Measurements from ENCODE around the gene REPS1. TPM values are rescaled to one million over a fixed set of nuclear protein-coding genes. Genes with fewer than 3 reads are reported as not detected.

The REPS1 gene
- total RNA-seq, 4 donors from 2014 or later: 14.8 to 21.6 (median 17.4) TPM

DNA sequence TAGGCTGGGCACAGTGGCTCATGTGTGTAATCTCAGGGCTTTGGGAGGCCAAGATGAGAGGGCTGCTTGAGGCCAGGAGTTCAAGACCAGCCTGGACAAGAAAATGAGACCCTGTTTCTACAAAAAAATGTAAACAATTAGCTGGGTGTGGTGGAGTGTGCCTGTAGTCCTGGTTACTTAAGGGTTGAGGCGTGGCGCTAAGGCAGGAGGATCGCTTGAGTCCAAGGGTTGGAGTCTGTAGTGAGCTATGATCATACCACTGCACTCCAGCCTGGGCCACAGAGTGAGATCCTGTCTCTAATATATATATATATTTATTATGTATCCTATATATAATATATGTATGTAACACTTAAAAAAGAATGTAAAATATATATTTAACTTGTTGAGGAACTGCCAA is 32.6 kb upstream of the REPS1 start:
- intact Hi-C loops (cut with DNase I; ENCODE audit: low total_unique reads) (no loop called here), in situ Hi-C loops (cut with MboI; ENCODE audit: low sequenced_read_pairs in 4 of 4) (no loop called here)
- TF ChIP-seq, protein P1, sequence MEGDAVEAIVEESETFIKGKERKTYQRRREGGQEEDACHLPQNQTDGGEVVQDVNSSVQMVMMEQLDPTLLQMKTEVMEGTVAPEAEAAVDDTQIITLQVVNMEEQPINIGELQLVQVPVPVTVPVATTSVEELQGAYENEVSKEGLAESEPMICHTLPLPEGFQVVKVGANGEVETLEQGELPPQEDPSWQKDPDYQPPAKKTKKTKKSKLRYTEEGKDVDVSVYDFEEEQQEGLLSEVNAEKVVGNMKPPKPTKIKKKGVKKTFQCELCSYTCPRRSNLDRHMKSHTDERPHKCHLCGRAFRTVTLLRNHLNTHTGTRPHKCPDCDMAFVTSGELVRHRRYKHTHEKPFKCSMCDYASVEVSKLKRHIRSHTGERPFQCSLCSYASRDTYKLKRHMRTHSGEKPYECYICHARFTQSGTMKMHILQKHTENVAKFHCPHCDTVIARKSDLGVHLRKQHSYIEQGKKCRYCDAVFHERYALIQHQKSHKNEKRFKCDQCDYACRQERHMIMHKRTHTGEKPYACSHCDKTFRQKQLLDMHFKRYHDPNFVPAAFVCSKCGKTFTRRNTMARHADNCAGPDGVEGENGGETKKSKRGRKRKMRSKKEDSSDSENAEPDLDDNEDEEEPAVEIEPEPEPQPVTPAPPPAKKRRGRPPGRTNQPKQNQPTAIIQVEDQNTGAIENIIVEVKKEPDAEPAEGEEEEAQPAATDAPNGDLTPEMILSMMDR (IDR thresholded peaks at IDR 0.05 in 4 of 5, conservative IDR thresholded peaks at IDR 0.05 in 1 of 5): no peak
- TF ChIP-seq POLR2A (IDR thresholded peaks at IDR 0.05): no peak
- Histone ChIP-seq H3K36me3 (no peaks in the 10 kb centered on the region), H3K4me1 (no peaks in the 10 kb centered on the region), H3K27ac (no peak overlapping the region), H3K27me3 (no peaks in the 10 kb centered on the region), H3K4me3 (no peak overlapping the region), H3K9me3 (no peaks in the 10 kb centered on the region)
- DNase-seq (no peak), ATAC-seq (no peak)

DNA sequence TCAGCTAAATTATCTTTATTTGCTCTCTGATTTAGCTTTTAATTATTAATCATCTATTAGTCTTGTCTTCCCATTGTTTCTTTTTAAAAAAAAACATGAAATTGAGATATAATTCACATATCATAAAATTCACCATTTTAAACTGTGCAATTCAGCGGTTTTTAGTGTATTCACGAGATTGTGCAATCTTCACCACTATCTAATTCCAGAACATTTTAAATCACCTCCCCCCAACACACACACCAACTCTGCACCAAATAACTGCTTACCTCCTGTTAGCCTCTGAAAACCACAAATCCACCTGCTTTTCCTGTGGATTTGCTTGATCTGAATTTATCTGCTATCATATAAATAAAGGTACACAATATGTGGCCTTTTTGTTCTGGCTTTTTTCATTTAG is 31.7 kb upstream of the REPS1 start:
- Histone ChIP-seq H3K9me3 (no peaks in the 10 kb centered on the region), H3K27ac (no peak overlapping the region), H3K27me3 (no peaks in the 10 kb centered on the region), H3K4me1 (no peaks in the 10 kb centered on the region), H3K36me3 (no peaks in the 10 kb centered on the region), H3K4me3 (no peak overlapping the region)
- intact Hi-C loops (cut with DNase I; ENCODE audit: low total_unique reads): no loop called here
- ATAC-seq (no peak), DNase-seq (no peak)
- TF ChIP-seq POLR2A (IDR thresholded peaks at IDR 0.05): no peak
- TF ChIP-seq, protein P1 (IDR thresholded peaks at IDR 0.05 in 4 of 5, conservative IDR thresholded peaks at IDR 0.05 in 1 of 5): no peak
- in situ Hi-C loops (cut with MboI; ENCODE audit: low sequenced_read_pairs in 4 of 4): no loop called here

DNA sequence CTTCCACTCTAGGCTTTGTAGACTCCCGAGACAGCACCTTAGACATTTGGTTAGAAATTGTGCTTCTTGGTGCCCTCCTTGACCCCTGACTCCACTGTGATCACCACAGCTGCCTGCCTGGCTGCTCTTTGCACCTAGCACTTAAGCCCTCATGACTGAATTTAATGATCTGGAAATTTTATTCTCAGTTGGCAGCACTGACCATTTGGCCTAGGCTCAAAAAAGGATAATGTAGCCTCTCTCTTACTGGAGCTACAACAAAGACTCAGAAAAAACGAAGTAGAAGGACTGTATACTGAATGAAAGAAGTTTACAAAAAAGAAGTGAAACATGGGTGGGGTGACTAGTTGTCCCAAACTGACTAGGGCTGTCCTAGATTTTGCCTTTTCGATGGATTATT is 29.2 kb upstream of the REPS1 start:
- H3K9me3 ChIP-seq: no peaks in the 10 kb centered on the region
- in situ Hi-C loops (cut with MboI; ENCODE audit: low sequenced_read_pairs in 4 of 4): no loop called here

DNA sequence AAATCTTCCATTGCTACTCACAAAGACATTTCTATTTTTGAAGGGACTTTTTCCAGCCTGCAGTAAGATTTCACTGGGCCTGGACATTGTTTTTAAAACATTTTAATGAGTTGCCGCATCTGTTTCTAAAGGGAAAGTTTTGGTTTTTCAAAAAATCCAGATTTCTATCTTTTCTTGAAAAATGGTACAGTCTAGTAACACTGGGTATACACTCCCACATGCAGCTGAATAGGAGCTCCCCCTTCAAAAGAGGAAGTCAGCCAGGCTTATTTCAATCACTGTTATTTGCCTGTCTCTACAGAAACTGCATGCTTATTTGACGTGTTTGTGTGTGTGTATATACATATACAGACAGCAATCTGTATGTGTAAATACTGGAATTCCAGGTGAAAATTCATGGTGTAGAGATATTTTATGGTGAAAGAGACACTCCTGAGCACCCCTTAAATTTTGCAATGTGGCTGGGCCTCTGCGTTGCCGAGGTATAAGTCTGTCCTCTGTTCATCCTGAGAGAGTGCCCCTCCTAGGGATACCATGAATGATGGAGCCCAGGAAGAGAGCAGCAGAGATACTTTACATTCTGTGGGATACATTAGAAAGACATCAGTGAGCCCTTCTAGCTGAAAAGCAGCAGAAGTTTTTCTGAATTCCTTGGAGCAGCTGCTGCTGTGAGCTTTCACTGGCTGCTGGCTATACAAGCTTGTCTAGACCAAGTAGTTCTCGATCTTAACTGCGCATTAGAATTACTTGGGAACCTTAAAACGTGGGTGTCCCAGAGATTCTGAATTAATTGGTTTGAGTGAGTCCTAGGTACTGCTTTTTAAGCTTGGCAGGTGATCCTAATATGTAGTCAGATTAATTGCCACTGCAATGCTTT is 28.5 kb upstream of the REPS1 start:
- H3K4me1 ChIP-seq: no peaks in the 10 kb centered on the region
- in situ Hi-C loops (cut with MboI; ENCODE audit: low sequenced_read_pairs in 4 of 4) (no loop called here), intact Hi-C loops (cut with DNase I; ENCODE audit: low total_unique reads) (no loop called here)
- no peak overlapping the region for H3K4me3 ChIP-seq
- TF ChIP-seq POLR2A (IDR thresholded peaks at IDR 0.05): no peak
- TF ChIP-seq, protein P1 (IDR thresholded peaks at IDR 0.05 in 4 of 5, conservative IDR thresholded peaks at IDR 0.05 in 1 of 5): no peak
- H3K36me3 ChIP-seq: no peaks in the 10 kb centered on the region
- H3K9me3 ChIP-seq: no peaks in the 10 kb centered on the region
- ATAC-seq: no peak
- H3K27ac ChIP-seq: no peak overlapping the region
- no peak for DNase-seq
- H3K27me3 ChIP-seq: no peaks in the 10 kb centered on the region

More for the DNA sequence above, 29.2 kb upstream of the REPS1 start:
- H3K36me3 ChIP-seq: no peaks in the 10 kb centered on the region
- DNase-seq (no peak), ATAC-seq (no peak)
- H3K27ac ChIP-seq: no peak overlapping the region
- H3K4me3 ChIP-seq: no peak overlapping the region
- no peak for TF ChIP-seq POLR2A (IDR thresholded peaks at IDR 0.05)
- no peaks in the 10 kb centered on the region for H3K4me1 ChIP-seq
- intact Hi-C loops (cut with DNase I; ENCODE audit: low total_unique reads): no loop called here
- H3K27me3 ChIP-seq: no peaks in the 10 kb centered on the region

DNA sequence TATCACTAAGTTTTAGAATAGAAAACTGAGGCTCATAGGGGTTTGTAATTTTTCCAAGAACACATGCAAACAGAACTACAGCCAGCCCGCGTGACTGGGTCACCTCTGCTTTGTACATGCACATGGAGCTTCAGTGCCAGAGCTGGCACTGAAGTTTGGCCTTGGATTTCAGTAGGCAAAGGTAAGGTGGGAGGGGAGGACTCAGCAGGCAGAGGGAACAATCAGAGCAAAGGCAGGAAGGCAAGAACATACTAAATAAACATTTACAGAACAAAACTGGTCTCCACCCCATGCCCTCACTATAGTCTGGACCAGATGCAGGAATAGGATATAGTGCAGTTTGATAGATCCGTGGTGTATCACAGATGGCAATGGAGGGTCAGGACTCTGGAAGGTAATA is 26.9 kb upstream of the REPS1 start:
- Histone ChIP-seq H3K36me3 (no peaks in the 10 kb centered on the region), H3K4me1 (no peaks in the 10 kb centered on the region), H3K27ac (no peak overlapping the region), H3K27me3 (no peaks in the 10 kb centered on the region), H3K4me3 (no peak overlapping the region), H3K9me3 (no peaks in the 10 kb centered on the region)
- ATAC-seq (no peak), DNase-seq (no peak)
- in situ Hi-C loops (cut with MboI; ENCODE audit: low sequenced_read_pairs in 4 of 4) (no loop called here), intact Hi-C loops (cut with DNase I; ENCODE audit: low total_unique reads) (no loop called here)
- TF ChIP-seq POLR2A (IDR thresholded peaks at IDR 0.05): no peak
- TF ChIP-seq, protein P1 (IDR thresholded peaks at IDR 0.05 in 4 of 5, conservative IDR thresholded peaks at IDR 0.05 in 1 of 5): no peak

Data from gastrocnemius medialis (tissue), 4 donors.